Suprapubic skin (tissue), 4 donors: ENCODE measurements around the gene TALDO1. TPM values are rescaled to one million over a fixed set of nuclear protein-coding genes. Genes with fewer than 3 reads are reported as not detected.

ENCODE experiments used
- DNase-seq, 2 donors: peaks; one replicate each; pipeline ENCODE4 v3.0.0-alpha.2; 2019; ENCODE audit warnings: low spot score in 2 of 2
- H3K27ac ChIP-seq: fragments of 200-600 bp; sonication (generic); one replicate; pipeline ENCODE4 v1.5.1; 2019
- H3K27me3 ChIP-seq: fragments of 200-600 bp; sonication (generic); one replicate; pipeline ENCODE4 v1.5.1; 2019
- H3K36me3 ChIP-seq: fragments of 200-600 bp; sonication (generic); one replicate; pipeline ENCODE4 v1.5.1; 2019
- H3K4me1 ChIP-seq: fragments of 200-600 bp; sonication (generic); one replicate; pipeline ENCODE4 v1.5.1; 2019
- H3K4me3 ChIP-seq: fragments of 200-600 bp; sonication (generic); one replicate; pipeline ENCODE4 v1.5.1; 2019; ENCODE audit warnings: mild to moderate bottlenecking
- H3K9me3 ChIP-seq: fragments of 200-600 bp; sonication (generic); one replicate; pipeline ENCODE4 v1.5.1; 2019
- CTCF ChIP-seq, 2 donors: fragments of 200-600 bp in 1 of 2; fragments of 450-650 bp in 1 of 2; sonication (generic) in 1 of 2; IDR thresholded peaks; one replicate each; pipeline ENCODE4 v1.5.1; 2016 to 2019; ENCODE audit warnings: antibody characterized with exemption in 2 of 2, mild to moderate bottlenecking in 1 of 2, moderate library complexity in 1 of 2
- EP300 ChIP-seq: sonication (generic); formaldehyde crosslinking; IDR thresholded peaks from one replicate; pipeline ENCODE4 v1.6.1; 2017; ENCODE audit warnings: antibody characterized with exemption
- POLR2A ChIP-seq, 2 donors: fragments of 450-650 bp; IDR thresholded peaks; one replicate each; pipeline ENCODE4 v1.6.1; 2017; ENCODE audit warnings: antibody characterized with exemption in 2 of 2, mild to moderate bottlenecking in 2 of 2, moderate library complexity in 2 of 2
- POLR2AphosphoS5 ChIP-seq, 3 donors: sonication (generic); formaldehyde crosslinking; IDR thresholded peaks; one replicate each; pipeline ENCODE4 v1.6.1; 2017; ENCODE audit warnings: antibody characterized with exemption in 3 of 3
- WGBS: methylation state at CpG from one replicate; pipeline ENCODE4 v1.1.5; 2018; 5-methylcytosine and 5-hydroxymethylcytosine counted together
- total RNA-seq, 4 donors: library from RNA; depleted of rRNA; stranded (reverse); fragments of >200 nt; gene quantifications; one replicate each; pipeline ENCODE4 v1.1.0, GENCODE V29; 2016

Gene TALDO1
- total RNA-seq, 4 donors from 2014 or later: 107 to 197 (median 179) TPM

- Histone ChIP-seq H3K9me3 (no peaks in the 10 kb centered on the region), H3K36me3 (peaks cover 13% of the 10 kb centered on the region), H3K4me3 (no peak overlapping the region), H3K27ac (peak overlapping the region; percentile 46), H3K27me3 (no peaks in the 10 kb centered on the region), H3K4me1 (peaks cover 75% of the 10 kb centered on the region)
- peak in 1 of 2 donors; percentile 66 for DNase-seq
- WGBS: 90% methylated on average over 18 of the region's 22 CpGs
- TF ChIP-seq EP300 (no peak), POLR2AphosphoS5 (IDR thresholded peaks at IDR 0.05) (no peak), CTCF (IDR thresholded peaks at IDR 0.05) (no peak), POLR2A (IDR thresholded peaks at IDR 0.05) (no peak)
Observed at GRCh38 chr11:701741-702461, 45.4 kb upstream of the TALDO1 start.

DNA sequence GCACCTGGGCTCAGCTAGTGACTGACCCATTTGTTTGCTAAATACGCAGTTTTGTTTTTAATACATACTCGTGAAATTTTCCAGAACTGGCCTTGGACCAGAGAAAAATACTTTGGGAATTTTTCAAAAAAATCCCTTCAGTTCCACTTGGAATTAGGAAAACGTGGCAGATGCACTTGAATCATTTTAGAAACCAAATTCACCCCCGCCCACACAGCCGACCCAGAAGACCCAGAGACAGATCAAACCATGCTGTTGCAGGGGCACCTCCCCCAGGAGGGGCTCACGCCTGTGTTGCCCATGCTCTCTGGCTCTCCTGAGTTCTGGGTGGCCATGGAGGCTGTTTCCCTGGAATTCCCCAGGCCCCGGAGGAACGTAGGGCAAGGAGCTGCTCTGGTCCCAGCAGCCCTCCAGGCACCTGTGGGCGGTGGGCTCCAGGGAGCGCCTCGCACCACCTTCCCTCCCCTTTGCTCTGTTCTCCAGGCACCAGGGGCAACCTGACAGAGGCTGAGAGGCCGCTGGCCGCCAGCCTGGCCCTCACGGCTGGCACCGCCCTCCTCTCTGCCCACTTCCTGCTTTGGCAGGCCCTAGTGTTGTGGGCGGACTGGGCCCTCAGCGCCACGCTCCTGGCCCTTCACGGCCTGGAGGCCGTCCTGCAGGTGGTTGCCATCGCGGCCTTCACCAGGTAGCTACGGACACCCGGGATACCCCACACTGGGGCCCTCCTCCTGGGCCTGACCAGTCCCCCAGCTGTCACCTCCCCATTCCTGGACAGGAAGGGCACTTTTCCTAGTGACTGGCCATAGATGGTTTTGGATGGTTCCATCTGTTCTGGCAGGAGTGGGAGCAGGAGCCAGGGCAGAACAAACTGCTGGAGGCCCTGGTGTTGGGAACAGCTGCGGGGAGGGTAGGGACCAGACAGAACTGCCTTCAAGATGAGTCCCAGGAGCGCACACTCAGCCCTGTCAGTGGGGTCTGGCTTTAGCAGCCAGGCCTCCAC, 44.5 kb upstream of the TALDO1 start:
- Histone ChIP-seq H3K9me3 (no peaks in the 10 kb centered on the region), H3K36me3 (peaks cover 13% of the 10 kb centered on the region), H3K27ac (peak overlapping the region; percentile 46), H3K4me3 (no peak overlapping the region), H3K4me1 (peaks cover 75% of the 10 kb centered on the region), H3K27me3 (no peaks in the 10 kb centered on the region)
- DNase-seq: peak in 1 of 2 donors; percentile 68
- TF ChIP-seq EP300 (no peak), POLR2A (IDR thresholded peaks at IDR 0.05) (no peak), POLR2AphosphoS5 (IDR thresholded peaks at IDR 0.05) (no peak), CTCF (IDR thresholded peaks at IDR 0.05) (no peak)
- 74% methylated on average over 4 of the region's 26 CpGs for WGBS

DNA sequence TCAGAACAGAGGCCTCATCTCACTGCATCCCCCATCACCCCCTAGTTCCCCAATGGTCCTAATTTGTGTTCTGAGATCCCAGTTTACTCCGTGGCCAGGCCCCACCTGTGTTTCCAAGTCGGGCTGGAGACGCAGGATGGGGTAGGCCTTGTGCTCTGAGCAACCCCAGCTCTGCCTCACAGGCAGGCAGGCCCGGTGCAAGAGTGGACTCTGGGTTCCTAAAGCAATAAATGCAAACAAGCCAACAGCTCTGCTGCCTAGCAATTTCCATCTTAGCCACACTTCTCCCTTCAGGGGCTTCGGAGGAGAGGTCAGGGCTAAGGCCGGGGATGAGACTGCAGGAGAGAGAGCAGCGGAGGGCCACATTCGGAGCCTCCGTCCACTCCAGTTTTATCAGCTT, 43.8 kb upstream of the TALDO1 start:
- H3K27ac ChIP-seq: peak overlapping the region; percentile 46
- WGBS: 94% methylated on average over 6 of the region's 9 CpGs
- no peaks in the 10 kb centered on the region for H3K9me3 ChIP-seq
- no peak overlapping the region for H3K4me3 ChIP-seq
- TF ChIP-seq CTCF (IDR thresholded peaks at IDR 0.05): no peak
- TF ChIP-seq EP300: no peak
- no peak for TF ChIP-seq POLR2AphosphoS5 (IDR thresholded peaks at IDR 0.05)
- TF ChIP-seq POLR2A (IDR thresholded peaks at IDR 0.05): no peak
- peaks cover 75% of the 10 kb centered on the region for H3K4me1 ChIP-seq
- H3K27me3 ChIP-seq: no peaks in the 10 kb centered on the region
- peak in 1 of 2 donors; percentile 55 for DNase-seq
- peaks cover 13% of the 10 kb centered on the region for H3K36me3 ChIP-seq

GRCh38 chr11:704228-704674, 43.0 kb upstream of the TALDO1 start:
- TF ChIP-seq CTCF (IDR thresholded peaks at IDR 0.05) (no peak), EP300 (no peak), POLR2A (IDR thresholded peaks at IDR 0.05) (no peak), POLR2AphosphoS5 (IDR thresholded peaks at IDR 0.05) (no peak)
- Histone ChIP-seq H3K9me3 (no peaks in the 10 kb centered on the region), H3K4me3 (no peak overlapping the region), H3K36me3 (peaks cover 13% of the 10 kb centered on the region), H3K4me1 (peaks cover 73% of the 10 kb centered on the region), H3K27ac (peak overlapping the region; percentile 87), H3K27me3 (no peaks in the 10 kb centered on the region)
- WGBS: 85% methylated on average over 16 of the region's 18 CpGs
- no peak for DNase-seq
